Natural killer cell (primary cell): ENCODE data around the gene HOXB5. TPM values are rescaled to one million over a fixed set of nuclear protein-coding genes. Genes with fewer than 3 reads are reported as not detected.

Experiments
- ATAC-seq, 3 donors: fragments of 150-1000 bp in 2 of 3; fragments of 200-7000 bp in 1 of 3; cut with Tn5 transposase; 1 replicate in 1 of 3; 2 replicates in 2 of 3; pipeline ENCODE4 v1.10.0; 2021; ENCODE audit warnings: mild to moderate bottlenecking in 2 of 3, moderate library complexity in 2 of 3
- DNase-seq, 2 donors: peaks; one replicate each; pipeline versions ENCODE4 v3.0.0 to v3.0.0-alpha.2; 2013 to 2021; ENCODE audit warnings: mixed read lengths in 1 of 2
- H3K27ac ChIP-seq: one replicate; pipeline ENCODE4 v1.5.1; 2013; ENCODE audit warnings: mild to moderate bottlenecking, low read length
- H3K27me3 ChIP-seq: one replicate; pipeline ENCODE4 v1.6.1; 2013; ENCODE audit warnings: low read length; ENCODE audit not compliant: control insufficient read depth, insufficient read depth
- H3K36me3 ChIP-seq: one replicate; pipeline ENCODE4 v1.6.1; 2013; ENCODE audit warnings: low read length; ENCODE audit not compliant: control insufficient read depth, insufficient read depth
- H3K4me1 ChIP-seq: one replicate; pipeline ENCODE4 v1.6.1; 2013; ENCODE audit warnings: low read length; ENCODE audit not compliant: control insufficient read depth, insufficient read depth
- H3K4me3 ChIP-seq: one replicate; pipeline ENCODE4 v1.5.1; 2013; ENCODE audit warnings: low read length
- H3K9me3 ChIP-seq: one replicate; pipeline ENCODE4 v1.6.1; 2013; ENCODE audit warnings: low read length; ENCODE audit not compliant: control insufficient read depth, insufficient read depth
- H3K27ac Mint-ChIP-seq, 2 donors: one replicate each; pipeline ENCODE4 v1.8.0; 2022; ENCODE audit warnings: mild to moderate bottlenecking in 2 of 2, mixed read lengths in 2 of 2, moderate library complexity in 1 of 2
- H3K27me3 Mint-ChIP-seq, 2 donors: one replicate each; pipeline ENCODE4 v1.8.0; 2022; ENCODE audit warnings: low read depth in 2 of 2, mixed read lengths in 2 of 2
- H3K36me3 Mint-ChIP-seq: one replicate; pipeline ENCODE4 v1.8.0; 2022; ENCODE audit warnings: mixed read lengths
- H3K4me1 Mint-ChIP-seq, 2 donors: one replicate each; pipeline ENCODE4 v1.8.0; 2022; ENCODE audit warnings: mixed read lengths in 2 of 2
- H3K4me3 Mint-ChIP-seq: one replicate; pipeline ENCODE4 v1.8.0; 2022; ENCODE audit warnings: mild to moderate bottlenecking, moderate library complexity, mixed read lengths
- H3K9me3 Mint-ChIP-seq, 2 donors: one replicate each; pipeline ENCODE4 v1.8.0; 2022; ENCODE audit warnings: mixed read lengths in 2 of 2
- CTCF ChIP-seq: fragments of 200-600 bp; IDR thresholded peaks from one replicate; pipeline ENCODE4 v1.8.0; 2022; ENCODE audit warnings: antibody characterized with exemption
- WGBS: methylation state at CpG from one replicate; pipeline ENCODE4 v1.1.7; 2013; ENCODE audit warnings: missing lambda C conversion rate; ENCODE audit not compliant: insufficient coverage; 5-methylcytosine and 5-hydroxymethylcytosine counted together
- intact Hi-C: fragments of 100-400 bp; cut with micrococcal nuclease; formaldehyde crosslinking; loops from one replicate; pipeline ENCODE4 v1.14.2; 2022
- total RNA-seq, 4 donors: library from RNA; stranded (reverse); fragments of 120-200 nt in 1 of 4; gene quantifications; one replicate each; pipeline versions ENCODE4 v1.2.3 to v1.2.4, GENCODE V29; 2013 to 2022

HOXB5 gene
- total RNA-seq, 3 donors from 2014 or later (not counting 1 experiment from before 2014, with no cell fraction given) = not detected

GRCh38 chr17:48598736-48599135 is 5.2 kb upstream of the HOXB5 start:
- H3K4me1 ChIP-seq = peaks cover 51% of the 10 kb centered on the region
- Mint-ChIP-seq H3K27ac (no peak overlapping the region), H3K27me3 (peaks cover 78 to 90% of the 10 kb centered on the region in 2 donors), H3K36me3 (no peaks in the 10 kb centered on the region), H3K9me3 (no peaks in the 10 kb centered on the region), H3K4me3 (peak overlapping the region; percentile 89), H3K4me1 (peaks cover 31 to 39% of the 10 kb centered on the region in 2 donors)
- no peak overlapping the region for H3K4me3 ChIP-seq
- no peak overlapping the region for H3K27ac ChIP-seq
- ATAC-seq (no peak), DNase-seq (no peak)
- 65% methylated on average over 5 of the region's 7 CpGs for WGBS
- no peaks in the 10 kb centered on the region for H3K9me3 ChIP-seq
- peaks cover 85% of the 10 kb centered on the region for H3K27me3 ChIP-seq
- intact Hi-C loops = no loop called here
- H3K36me3 ChIP-seq = no peaks in the 10 kb centered on the region
- TF ChIP-seq CTCF = no peak

GRCh38 chr17:48597778-48598631 is 4.4 kb upstream of the HOXB5 start:
- Histone ChIP-seq H3K36me3 (no peaks in the 10 kb centered on the region), H3K9me3 (no peaks in the 10 kb centered on the region), H3K4me3 (peak overlapping the region; percentile 30), H3K27ac (no peak overlapping the region), H3K27me3 (peaks cover 84% of the 10 kb centered on the region), H3K4me1 (peaks cover 56% of the 10 kb centered on the region)
- peak; percentile 37 to 71 for DNase-seq
- intact Hi-C loops = loop anchor here (2.0 kb wide), 1 partner anchor 15 kb away; no protein-coding TSS in a partner anchor
- WGBS = under 1% methylated on average over 61 of the region's 68 CpGs
- Mint-ChIP-seq H3K36me3 (no peaks in the 10 kb centered on the region), H3K27ac (peak overlapping the region in 1 of 2 donors; percentile 81), H3K4me3 (peak overlapping the region; percentile 89), H3K9me3 (no peaks in the 10 kb centered on the region), H3K27me3 (peaks cover 76 to 90% of the 10 kb centered on the region in 2 donors), H3K4me1 (peaks cover 38 to 46% of the 10 kb centered on the region in 2 donors)
- no peak for TF ChIP-seq CTCF
- peak; percentile 44 to 61 (median 55) for ATAC-seq

- no peaks in the 10 kb centered on the region for H3K36me3 Mint-ChIP-seq
- Histone ChIP-seq H3K27me3 (peaks cover 84% of the 10 kb centered on the region), H3K9me3 (no peaks in the 10 kb centered on the region), H3K4me3 (peak overlapping the region; percentile 30), H3K36me3 (no peaks in the 10 kb centered on the region), H3K4me1 (peaks cover 56% of the 10 kb centered on the region), H3K27ac (no peak overlapping the region)
- intact Hi-C loops = loop anchor here (2.0 kb wide), 1 partner anchor 15 kb away; no protein-coding TSS in a partner anchor
- TF ChIP-seq CTCF = no peak
- peaks cover 44 to 48% of the 10 kb centered on the region in 2 donors for H3K4me1 Mint-ChIP-seq
- H3K4me3 Mint-ChIP-seq = peak overlapping the region; percentile 89
- no peaks in the 10 kb centered on the region for H3K9me3 Mint-ChIP-seq
- DNase-seq = no peak
- H3K27ac Mint-ChIP-seq = peak overlapping the region in 1 of 2 donors; percentile 81
- peaks cover 80 to 90% of the 10 kb centered on the region in 2 donors for H3K27me3 Mint-ChIP-seq
- 0% methylated on average over 16 of the region's 16 CpGs for WGBS
- ATAC-seq = no peak
Measured at GRCh38 chr17:48597528-48597777, 3.9 kb upstream of the HOXB5 start.
